Thoracic aorta (tissue), 2 donors: ENCODE measurements around the gene ABCB7. TPM values are rescaled to one million over a fixed set of nuclear protein-coding genes. Genes with fewer than 3 reads are reported as not detected.

Source experiments
- ATAC-seq: fragments of 150-250 bp; one replicate; pipeline ENCODE4 v1.8.0; 2017; ENCODE audit warnings: low read depth; ENCODE audit not compliant: insufficient number of reproducible peaks, low FRiP score
- DNase-seq: peaks from one replicate; pipeline ENCODE4 v3.0.0-alpha.2; 2020; ENCODE audit warnings: low spot score
- H3K27ac ChIP-seq, 2 donors: fragments of 200-600 bp; sonication (generic); 1 replicate in 1 of 2; 2 replicates in 1 of 2; pipeline ENCODE4 v1.5.1; 2016; ENCODE audit warnings: mild to moderate bottlenecking in 2 of 2, moderate library complexity in 2 of 2
- H3K27me3 ChIP-seq: fragments of 200-600 bp; sonication (generic); replicated peaks from 2 replicates; pipeline ENCODE4 v1.6.0; 2016; ENCODE audit warnings: mild to moderate bottlenecking; ENCODE audit not compliant: insufficient read depth
- H3K36me3 ChIP-seq: fragments of 200-600 bp; sonication (generic); one replicate; pipeline ENCODE4 v1.5.1; 2016
- H3K4me1 ChIP-seq, 2 donors: fragments of 200-600 bp; sonication (generic); 1 replicate in 1 of 2; 2 replicates in 1 of 2; pipeline versions ENCODE4 v1.5.1 to v1.6.0; 2016; ENCODE audit warnings: low read depth in 2 of 2, mild to moderate bottlenecking in 1 of 2; ENCODE audit not compliant: control insufficient read depth in 1 of 2
- H3K4me3 ChIP-seq: fragments of 200-600 bp; sonication (generic); 2 replicates; pipeline ENCODE4 v1.5.1; 2016; ENCODE audit warnings: mild to moderate bottlenecking
- H3K9me3 ChIP-seq: fragments of 200-600 bp; sonication (generic); 2 replicates; pipeline ENCODE4 v1.5.1; 2016
- CTCF ChIP-seq: fragments of 200-600 bp; sonication (generic); IDR thresholded peaks from one replicate; pipeline ENCODE4 v1.5.1; 2019; ENCODE audit warnings: antibody characterized with exemption
- total RNA-seq, 2 donors: library from RNA; depleted of rRNA; stranded (reverse); fragments of >200 nt; gene quantifications; one replicate each; pipeline versions ENCODE4 v1.1.0 to v1.2.3, GENCODE V29; 2016

ABCB7 gene
- total RNA-seq, 2 donors from 2014 or later: 12.5 to 25.0 TPM

- no peaks in the 10 kb centered on the region for H3K36me3 ChIP-seq
- ATAC-seq (no peak), DNase-seq (no peak)
- no peaks in the 10 kb centered on the region for H3K4me1 ChIP-seq
- H3K27me3 ChIP-seq: no peaks in the 10 kb centered on the region
- TF ChIP-seq CTCF: no peak
- H3K27ac ChIP-seq: no peak overlapping the region
- H3K4me3 ChIP-seq: no peak overlapping the region
- no peaks in the 10 kb centered on the region for H3K9me3 ChIP-seq
Observed at GRCh38 chrX:75114638-75115037, 41.4 kb downstream of the ABCB7 start.

- no peaks in the 10 kb centered on the region for H3K36me3 ChIP-seq
- no peak for TF ChIP-seq CTCF
- no peak overlapping the region for H3K4me3 ChIP-seq
- no peak for DNase-seq
- no peaks in the 10 kb centered on the region for H3K4me1 ChIP-seq
- ATAC-seq: no peak
- H3K27me3 ChIP-seq: no peaks in the 10 kb centered on the region
- no peak overlapping the region for H3K27ac ChIP-seq
- H3K9me3 ChIP-seq: no peaks in the 10 kb centered on the region
Observed at GRCh38 chrX:75113664-75114063, 42.4 kb downstream of the ABCB7 start.

- H3K4me3 ChIP-seq: no peak overlapping the region
- DNase-seq (no peak), ATAC-seq (no peak)
- H3K36me3 ChIP-seq: no peaks in the 10 kb centered on the region
- no peak overlapping the region for H3K27ac ChIP-seq
- no peak for TF ChIP-seq CTCF
- no peaks in the 10 kb centered on the region for H3K4me1 ChIP-seq
- no peaks in the 10 kb centered on the region for H3K9me3 ChIP-seq
- H3K27me3 ChIP-seq: no peaks in the 10 kb centered on the region
Observed at GRCh38 chrX:75107863-75108509, 48.1 kb downstream of the ABCB7 start.

GRCh38 chrX:75106772-75107171, 49.3 kb downstream of the ABCB7 start:
- H3K36me3 ChIP-seq: no peaks in the 10 kb centered on the region
- no peaks in the 10 kb centered on the region for H3K9me3 ChIP-seq
- no peaks in the 10 kb centered on the region for H3K4me1 ChIP-seq
- no peak overlapping the region for H3K27ac ChIP-seq
- H3K4me3 ChIP-seq: no peak overlapping the region
- DNase-seq (no peak), ATAC-seq (no peak)
- H3K27me3 ChIP-seq: no peaks in the 10 kb centered on the region
- no peak for TF ChIP-seq CTCF

GRCh38 chrX:75096331-75096730, 59.8 kb downstream of the ABCB7 start:
- ATAC-seq: no peak
- TF ChIP-seq CTCF: no peak

More at GRCh38 chrX:75096331-75096730, 59.8 kb downstream of the ABCB7 start:
- Histone ChIP-seq H3K4me1 (no peaks in the 10 kb centered on the region), H3K9me3 (no peaks in the 10 kb centered on the region), H3K27ac (no peak overlapping the region), H3K4me3 (no peak overlapping the region), H3K36me3 (no peaks in the 10 kb centered on the region), H3K27me3 (no peaks in the 10 kb centered on the region)
- DNase-seq: no peak
